Stimulated activated CD8-positive, alpha-beta memory T cell treated with anti-CD3 and anti-CD28 coated beads, Interleukin-7, amount 100 ng/mL, for 4 hours (primary cell): Measurements from ENCODE around the gene TSPAN18.

Experiments
- DNase-seq, 2 donors: peaks; one replicate each; pipeline ENCODE4 v3.0.0-alpha.2; 2020; ENCODE audit warnings: low read depth in 2 of 2

The TSPAN18 gene

GRCh38 chr11:44777209-44778194 lies 50.7 kb downstream of the TSPAN18 start:
- DNase-seq: no peak

- no peak for DNase-seq
Observed at GRCh38 chr11:44778195-44779100, 51.7 kb downstream of the TSPAN18 start.

GRCh38 chr11:44779736-44780520 lies 53.2 kb downstream of the TSPAN18 start:
- no peak for DNase-seq

GRCh38 chr11:44780940-44781631 lies 54.3 kb downstream of the TSPAN18 start:
- DNase-seq: no peak

GRCh38 chr11:44781655-44782054 lies 54.9 kb downstream of the TSPAN18 start:
- no peak for DNase-seq

- DNase-seq: no peak
Observed at GRCh38 chr11:44782478-44782877, 55.7 kb downstream of the TSPAN18 start.

GRCh38 chr11:44784436-44784760 lies 57.6 kb downstream of the TSPAN18 start:
- DNase-seq: no peak

- DNase-seq: no peak
Observed at GRCh38 chr11:44784851-44785250, 58.1 kb downstream of the TSPAN18 start.

- no peak for DNase-seq
Observed at GRCh38 chr11:44785856-44786607, 59.3 kb downstream of the TSPAN18 start.

GRCh38 chr11:44787070-44787469 lies 60.3 kb downstream of the TSPAN18 start:
- DNase-seq: no peak

- DNase-seq: no peak
Observed at GRCh38 chr11:44787981-44788380, 61.2 kb downstream of the TSPAN18 start.

GRCh38 chr11:44788536-44789261 lies 61.9 kb downstream of the TSPAN18 start:
- DNase-seq: no peak

- DNase-seq: no peak
Observed at GRCh38 chr11:44789496-44789895, 62.7 kb downstream of the TSPAN18 start.

- no peak for DNase-seq
Observed at GRCh38 chr11:44790211-44790610, 63.4 kb downstream of the TSPAN18 start.

- no peak for DNase-seq
Observed at GRCh38 chr11:44791316-44791925, 64.7 kb downstream of the TSPAN18 start.

GRCh38 chr11:44792171-44792570 lies 65.4 kb downstream of the TSPAN18 start:
- DNase-seq: no peak

- DNase-seq: no peak
Observed at GRCh38 chr11:44793350-44794090, 66.8 kb downstream of the TSPAN18 start.

- no peak for DNase-seq
Observed at GRCh38 chr11:44795803-44796535, 69.2 kb downstream of the TSPAN18 start.
